ENCODE measurements around the gene DUS3L.

GRCh38 chr19:5821521-5822180 is 30.7 kb upstream of the DUS3L start:
- TF ChIP-seq, protein P1, sequence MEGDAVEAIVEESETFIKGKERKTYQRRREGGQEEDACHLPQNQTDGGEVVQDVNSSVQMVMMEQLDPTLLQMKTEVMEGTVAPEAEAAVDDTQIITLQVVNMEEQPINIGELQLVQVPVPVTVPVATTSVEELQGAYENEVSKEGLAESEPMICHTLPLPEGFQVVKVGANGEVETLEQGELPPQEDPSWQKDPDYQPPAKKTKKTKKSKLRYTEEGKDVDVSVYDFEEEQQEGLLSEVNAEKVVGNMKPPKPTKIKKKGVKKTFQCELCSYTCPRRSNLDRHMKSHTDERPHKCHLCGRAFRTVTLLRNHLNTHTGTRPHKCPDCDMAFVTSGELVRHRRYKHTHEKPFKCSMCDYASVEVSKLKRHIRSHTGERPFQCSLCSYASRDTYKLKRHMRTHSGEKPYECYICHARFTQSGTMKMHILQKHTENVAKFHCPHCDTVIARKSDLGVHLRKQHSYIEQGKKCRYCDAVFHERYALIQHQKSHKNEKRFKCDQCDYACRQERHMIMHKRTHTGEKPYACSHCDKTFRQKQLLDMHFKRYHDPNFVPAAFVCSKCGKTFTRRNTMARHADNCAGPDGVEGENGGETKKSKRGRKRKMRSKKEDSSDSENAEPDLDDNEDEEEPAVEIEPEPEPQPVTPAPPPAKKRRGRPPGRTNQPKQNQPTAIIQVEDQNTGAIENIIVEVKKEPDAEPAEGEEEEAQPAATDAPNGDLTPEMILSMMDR (IDR thresholded peaks at IDR 0.05) = no peak
- TF ChIP-seq ZFX (IDR thresholded peaks at IDR 0.05; ENCODE audit: borderline replicate concordance) = no peak

Measured in 22Rv1 (cell line).